ENCODE measurements around the gene DND1. TPM values are rescaled to one million over a fixed set of nuclear protein-coding genes. Genes with fewer than 3 reads are reported as not detected.

The DND1 gene
- total and polyA plus RNA-seq, 2 experiments from 2014 or later = 8.1 to 15.5 TPM

- peaks cover 30% of the 10 kb centered on the region; the same call in 1 of the 2 replicates for H3K36me3 ChIP-seq (ENCODE audit: insufficient read depth)
- no peaks in the 10 kb centered on the region; the same call in 1 of the 2 replicates for H3F3A ChIP-seq (replicated peaks; ENCODE audit: low read depth)
- Mint-ChIP-seq H3K4me1 (peaks cover 16% of the 10 kb centered on the region), H3K27me3 (ENCODE audit: insufficient read depth, low read depth, poor library complexity) (peaks cover 12% of the 10 kb centered on the region), H3K9me3 (no peaks in the 10 kb centered on the region), H3K4me3 (no peak overlapping the region), H3K36me3 (ENCODE audit: low read depth) (peaks cover 75% of the 10 kb centered on the region), H3K27ac (peak overlapping the region; percentile 66)
- ATAC-seq (no peak), DNase-seq (ENCODE audit: low spot score) (no peak)
- peaks cover 6% of the 10 kb centered on the region for H3K4me1 ChIP-seq (ENCODE audit: insufficient read depth)
- no peak overlapping the region for H3K4me3 ChIP-seq
- H4K20me1 ChIP-seq (replicated peaks; ENCODE audit: insufficient read depth) = peaks cover 4% of the 10 kb centered on the region; the same call in 1 of the 2 replicates
- no peak overlapping the region for H3K4me2 ChIP-seq
- no peaks in the 10 kb centered on the region for H3K27me3 ChIP-seq (ENCODE audit: insufficient read depth)
- no peaks in the 10 kb centered on the region for H3K9me2 ChIP-seq (ENCODE audit: insufficient read depth)
- H3K27ac ChIP-seq (ENCODE audit: low read depth) = no peak overlapping the region
- TF ChIP-seq JUNB (IDR thresholded peaks at IDR 0.05; ENCODE audit: unreplicated experiment) = no peak
- no peak for TF ChIP-seq NANOG (IDR thresholded peaks at IDR 0.05; ENCODE audit: borderline replicate concordance)
- no peak for TF ChIP-seq ETS1 (IDR thresholded peaks at IDR 0.05)
- no peak for TF ChIP-seq STAT1 (IDR thresholded peaks at IDR 0.05; ENCODE audit: unreplicated experiment)
- no peak for TF ChIP-seq EZH2 (IDR thresholded peaks at IDR 0.05; ENCODE audit: low read depth, unreplicated experiment)
- no peak for TF ChIP-seq ZNF114 (CRISPR knock-in tag; IDR thresholded peaks at IDR 0.05)
- no peak for TF ChIP-seq CREB1 (CRISPR knock-in tag; IDR thresholded peaks at IDR 0.05; ENCODE audit: low read depth)
- TF ChIP-seq CTCF (conservative IDR thresholded peaks at IDR 0.05; ENCODE audit: low read depth in 2 of 2) = no peak
- TF ChIP-seq ZNF331 (CRISPR knock-in tag; IDR thresholded peaks at IDR 0.05; ENCODE audit: low read depth) = no peak
- TF ChIP-seq POLR2AphosphoS5 (IDR thresholded peaks at IDR 0.05; ENCODE audit: low read depth) = no peak
- no peak for TF ChIP-seq EZH2phosphoT487 (IDR thresholded peaks at IDR 0.05; ENCODE audit: unreplicated experiment)
- TF ChIP-seq REST (IDR thresholded peaks at IDR 0.05; ENCODE audit: unreplicated experiment) = no peak
- TF ChIP-seq ZNF462 (CRISPR knock-in tag; IDR thresholded peaks at IDR 0.05) = no peak
- H2AFZ ChIP-seq = no peak overlapping the region
- H3K79me2 ChIP-seq (replicated peaks; ENCODE audit: insufficient read depth) = peaks cover 34% of the 10 kb centered on the region
Observed at GRCh38 chr5:140696891-140697492, 23.6 kb upstream of the DND1 start.

All from GM23338 (cell line).